ENCODE measurements around the gene MTG2. TPM values are rescaled to one million over a fixed set of nuclear protein-coding genes. Genes with fewer than 3 reads are reported as not detected.

MTG2 gene
- total RNA-seq, 1 experiment from 2014 or later, result 33.9 TPM

- BruUV-seq (replicated peaks), result no TSS peak
- no peak for TF ChIP-seq CTCF (conservative IDR thresholded peaks at IDR 0.05; ENCODE audit: low read depth, low read length)
- no peak for TF ChIP-seq EZH2phosphoT487 (IDR thresholded peaks at IDR 0.05; ENCODE audit: borderline replicate concordance, low read length)
- no peak for TF ChIP-seq EZH2 (IDR thresholded peaks at IDR 0.05; ENCODE audit: low read length, unreplicated experiment)
- no peaks in the 10 kb centered on the region for H3K27me3 ChIP-seq (ENCODE audit: low read length)
- H3F3A ChIP-seq (ENCODE audit: low read length, unreplicated experiment), result no peaks in the 10 kb centered on the region
- ATAC-seq (no peak), DNase-seq (no peak)
- H3K27ac ChIP-seq (ENCODE audit: low read length), result no peak overlapping the region
- no peak overlapping the region for H3K4me2 ChIP-seq (ENCODE audit: low read length)
- H3K4me3 ChIP-seq (ENCODE audit: low read length), result no peak overlapping the region
- ChIA-PET POLR2A (ENCODE audit: unreplicated experiment) (no interaction called here), CTCF (no interaction called here)
- H2AFZ ChIP-seq (ENCODE audit: low read length), result no peak overlapping the region
- H3K79me2 ChIP-seq (ENCODE audit: low read length), result no peaks in the 10 kb centered on the region
- H3K4me1 ChIP-seq (ENCODE audit: insufficient read depth, low read length), result no peaks in the 10 kb centered on the region
- H3K9ac ChIP-seq (ENCODE audit: low read length), result no peak overlapping the region
- no peaks in the 10 kb centered on the region for H3K9me3 ChIP-seq (ENCODE audit: low read length)
- no peaks in the 10 kb centered on the region for H3K9me2 ChIP-seq (replicated peaks; ENCODE audit: low read length)
- H4K20me1 ChIP-seq (ENCODE audit: low read length), result no peaks in the 10 kb centered on the region
- intact Hi-C loops (cut with micrococcal nuclease), result no loop called here
- H3K36me3 ChIP-seq (ENCODE audit: low read depth, low read length), result peaks cover 6% of the 10 kb centered on the region
These were observed 10.2 kb upstream of the MTG2 start for GRCh38 chr20:62172666-62173065.

GRCh38 chr20:62174021-62174804 is 8.6 kb upstream of the MTG2 start:
- H3K27me3 ChIP-seq (ENCODE audit: low read length), result no peaks in the 10 kb centered on the region
- intact Hi-C loops (cut with micrococcal nuclease), result no loop called here
- H3K9me3 ChIP-seq (ENCODE audit: low read length), result no peaks in the 10 kb centered on the region
- no peak overlapping the region for H3K27ac ChIP-seq (ENCODE audit: low read length)
- H3K79me2 ChIP-seq (ENCODE audit: low read length), result no peaks in the 10 kb centered on the region
- no peak overlapping the region for H3K9ac ChIP-seq (ENCODE audit: low read length)
- no peaks in the 10 kb centered on the region for H3K9me2 ChIP-seq (replicated peaks; ENCODE audit: low read length)
- H3K4me3 ChIP-seq (ENCODE audit: low read length), result no peak overlapping the region
- H3K4me1 ChIP-seq (ENCODE audit: insufficient read depth, low read length), result no peaks in the 10 kb centered on the region
- ATAC-seq (no peak), DNase-seq (no peak)
- ChIA-PET CTCF (no interaction called here), POLR2A (ENCODE audit: unreplicated experiment) (no interaction called here)
- BruUV-seq (replicated peaks), result no TSS peak
- TF ChIP-seq EZH2phosphoT487 (IDR thresholded peaks at IDR 0.05; ENCODE audit: borderline replicate concordance, low read length), result no peak
- no peak for TF ChIP-seq EZH2 (IDR thresholded peaks at IDR 0.05; ENCODE audit: low read length, unreplicated experiment)
- H4K20me1 ChIP-seq (ENCODE audit: low read length), result no peaks in the 10 kb centered on the region
- H3K36me3 ChIP-seq (ENCODE audit: low read depth, low read length), result peaks cover 2% of the 10 kb centered on the region; the same call in 1 of the 2 replicates
- H2AFZ ChIP-seq (ENCODE audit: low read length), result no peak overlapping the region
- no peak overlapping the region for H3K4me2 ChIP-seq (ENCODE audit: low read length)
- no peaks in the 10 kb centered on the region for H3F3A ChIP-seq (ENCODE audit: low read length, unreplicated experiment)

GRCh38 chr20:62174870-62175624 is 7.8 kb upstream of the MTG2 start:
- ChIA-PET CTCF (no interaction called here), POLR2A (ENCODE audit: unreplicated experiment) (no interaction called here)
- H4K20me1 ChIP-seq (ENCODE audit: low read length), result no peaks in the 10 kb centered on the region
- intact Hi-C loops (cut with micrococcal nuclease), result no loop called here
- ATAC-seq (no peak), DNase-seq (no peak)
- H3K9ac ChIP-seq (ENCODE audit: low read length), result no peak overlapping the region
- H2AFZ ChIP-seq (ENCODE audit: low read length), result no peak overlapping the region
- peaks cover 3% of the 10 kb centered on the region for H3F3A ChIP-seq (ENCODE audit: low read length, unreplicated experiment)
- no peaks in the 10 kb centered on the region for H3K9me2 ChIP-seq (replicated peaks; ENCODE audit: low read length)
- no peaks in the 10 kb centered on the region for H3K27me3 ChIP-seq (ENCODE audit: low read length)
- H3K4me2 ChIP-seq (ENCODE audit: low read length), result no peak overlapping the region
- H3K4me3 ChIP-seq (ENCODE audit: low read length), result no peak overlapping the region
- TF ChIP-seq CTCF (conservative IDR thresholded peaks at IDR 0.05; ENCODE audit: low read depth, low read length) (no peak), EZH2 (IDR thresholded peaks at IDR 0.05; ENCODE audit: low read length, unreplicated experiment) (no peak), EZH2phosphoT487 (IDR thresholded peaks at IDR 0.05; ENCODE audit: borderline replicate concordance, low read length) (no peak)
- no peaks in the 10 kb centered on the region for H3K9me3 ChIP-seq (ENCODE audit: low read length)
- no TSS peak for BruUV-seq (replicated peaks)
- H3K4me1 ChIP-seq (ENCODE audit: insufficient read depth, low read length), result no peaks in the 10 kb centered on the region
- H3K27ac ChIP-seq (ENCODE audit: low read length), result no peak overlapping the region
- H3K79me2 ChIP-seq (ENCODE audit: low read length), result no peaks in the 10 kb centered on the region
- peaks cover 3% of the 10 kb centered on the region; the same call in 1 of the 2 replicates for H3K36me3 ChIP-seq (ENCODE audit: low read depth, low read length)

All from PC-3 (cell line).